Measurements from ENCODE around the gene NCK1.

DNA sequence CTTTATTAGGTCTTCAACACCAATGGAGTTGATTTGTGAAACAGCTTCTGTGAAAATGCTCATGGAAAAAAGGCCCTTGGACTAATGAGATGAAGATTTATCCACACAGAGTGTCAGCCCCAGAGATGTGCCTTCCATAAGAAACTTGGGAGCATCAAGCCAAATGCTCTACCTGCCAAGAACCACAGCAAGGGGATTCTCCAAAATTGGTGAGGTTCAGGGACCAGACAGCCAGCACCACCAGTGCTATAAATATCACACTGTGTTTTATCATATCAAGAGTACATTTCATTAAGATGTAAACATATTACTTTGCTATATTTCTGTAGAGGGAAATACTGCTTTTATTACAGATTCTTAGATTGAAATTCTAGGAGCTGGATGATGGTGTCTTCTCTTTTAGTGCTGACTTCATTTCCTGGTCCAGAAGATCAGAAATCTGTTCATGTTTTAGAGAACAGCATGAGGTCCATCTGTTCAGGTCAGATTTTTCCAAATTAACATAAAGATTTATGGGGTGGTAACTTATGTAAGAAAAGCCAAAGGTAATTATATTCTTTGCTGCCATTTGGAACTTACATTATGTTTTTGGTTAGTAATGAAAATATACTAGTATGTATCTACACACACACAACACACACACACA, 25.4 kb upstream of the NCK1 start:
- TF ChIP-seq, protein P1, sequence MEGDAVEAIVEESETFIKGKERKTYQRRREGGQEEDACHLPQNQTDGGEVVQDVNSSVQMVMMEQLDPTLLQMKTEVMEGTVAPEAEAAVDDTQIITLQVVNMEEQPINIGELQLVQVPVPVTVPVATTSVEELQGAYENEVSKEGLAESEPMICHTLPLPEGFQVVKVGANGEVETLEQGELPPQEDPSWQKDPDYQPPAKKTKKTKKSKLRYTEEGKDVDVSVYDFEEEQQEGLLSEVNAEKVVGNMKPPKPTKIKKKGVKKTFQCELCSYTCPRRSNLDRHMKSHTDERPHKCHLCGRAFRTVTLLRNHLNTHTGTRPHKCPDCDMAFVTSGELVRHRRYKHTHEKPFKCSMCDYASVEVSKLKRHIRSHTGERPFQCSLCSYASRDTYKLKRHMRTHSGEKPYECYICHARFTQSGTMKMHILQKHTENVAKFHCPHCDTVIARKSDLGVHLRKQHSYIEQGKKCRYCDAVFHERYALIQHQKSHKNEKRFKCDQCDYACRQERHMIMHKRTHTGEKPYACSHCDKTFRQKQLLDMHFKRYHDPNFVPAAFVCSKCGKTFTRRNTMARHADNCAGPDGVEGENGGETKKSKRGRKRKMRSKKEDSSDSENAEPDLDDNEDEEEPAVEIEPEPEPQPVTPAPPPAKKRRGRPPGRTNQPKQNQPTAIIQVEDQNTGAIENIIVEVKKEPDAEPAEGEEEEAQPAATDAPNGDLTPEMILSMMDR (IDR thresholded peaks at IDR 0.05; ENCODE audit: poor library complexity) = no peak
- TF ChIP-seq EZH2 (IDR thresholded peaks at IDR 0.05; ENCODE audit: borderline replicate concordance) = no peak

Data from hepatocyte (in vitro differentiated cells).